Measurements from ENCODE around the gene ENTPD6. TPM values are rescaled to one million over a fixed set of nuclear protein-coding genes. Genes with fewer than 3 reads are reported as not detected.
"Not testable (repeated sequence)": the region's sequence is repeated elsewhere in the genome, so short reads cannot be mapped to it uniquely, and the experiment has no call there.

ENTPD6 gene
- total RNA-seq, 2 experiments from 2014 or later, result 47.7 to 48.2 TPM

GRCh38 chr20:25173886-25174308, 21.6 kb upstream of the ENTPD6 start:
- no peaks in the 10 kb centered on the region for H3K9me3 Mint-ChIP-seq
- H3K27ac Mint-ChIP-seq, result no peak overlapping the region
- ChIA-PET CTCF (no interaction called here), POLR2A (no interaction called here)
- H3K36me3 Mint-ChIP-seq (ENCODE audit: low read depth), result no peaks in the 10 kb centered on the region
- H3K27me3 Mint-ChIP-seq, result peaks cover 3% of the 10 kb centered on the region
- H3K4me1 Mint-ChIP-seq, result no peaks in the 10 kb centered on the region
- H3K4me3 Mint-ChIP-seq, result no peak overlapping the region
- no peak for DNase-seq

- no peak overlapping the region for H3K4me3 Mint-ChIP-seq
- H3K4me1 Mint-ChIP-seq, result no peaks in the 10 kb centered on the region
- H3K27ac Mint-ChIP-seq, result no peak overlapping the region
- no peaks in the 10 kb centered on the region for H3K36me3 Mint-ChIP-seq (ENCODE audit: low read depth)
- no peaks in the 10 kb centered on the region for H3K9me3 Mint-ChIP-seq
- ChIA-PET CTCF (interaction anchor here (0.6 kb wide), 1 partner anchor 140 kb away, joined by 3 read pairs; no protein-coding TSS in a partner anchor), POLR2A (no interaction called here)
- no peak for DNase-seq
- peaks cover 9% of the 10 kb centered on the region for H3K27me3 Mint-ChIP-seq
These were observed 19.3 kb upstream of the ENTPD6 start for GRCh38 chr20:25176184-25176583.

GRCh38 chr20:25177890-25178321, 17.6 kb upstream of the ENTPD6 start:
- no peak overlapping the region for H3K27ac Mint-ChIP-seq
- POLR2A ChIA-PET, result no interaction called here
- no peaks in the 10 kb centered on the region for H3K9me3 Mint-ChIP-seq
- H3K4me3 Mint-ChIP-seq, result no peak overlapping the region
- H3K36me3 Mint-ChIP-seq (ENCODE audit: low read depth), result peaks cover 2% of the 10 kb centered on the region
- no peaks in the 10 kb centered on the region for H3K4me1 Mint-ChIP-seq
- CTCF ChIA-PET, result interaction anchor here (0.7 to 2.5 kb wide), 6 partner anchors 10 to 247 kb away, joined by 3 to 8 read pairs (median 4); no protein-coding TSS in a partner anchor
- H3K27me3 Mint-ChIP-seq, result peaks cover 19% of the 10 kb centered on the region
- DNase-seq, result no peak

GRCh38 chr20:25178563-25179438, 16.7 kb upstream of the ENTPD6 start:
- ChIA-PET CTCF (interaction anchor here (0.7 to 2.5 kb wide), 9 partner anchors 10 to 248 kb away, joined by 3 to 8 read pairs (median 4); no protein-coding TSS in a partner anchor), POLR2A (interaction anchor here (0.7 kb wide), 1 partner anchor 69 kb away, joined by 3 read pairs; the partner anchor contains the start of gene PYGB)
- Mint-ChIP-seq H3K9me3 (peaks cover 6% of the 10 kb centered on the region), H3K27me3 (peaks cover 28% of the 10 kb centered on the region), H3K27ac (no peak overlapping the region), H3K4me1 (no peaks in the 10 kb centered on the region), H3K4me3 (no peak overlapping the region), H3K36me3 (ENCODE audit: low read depth) (peaks cover 8% of the 10 kb centered on the region)
- no peak for DNase-seq

- POLR2A ChIA-PET, result interaction anchor here (0.7 kb wide), 1 partner anchor 68 kb away, joined by 3 read pairs; the partner anchor contains the start of gene PYGB
- CTCF ChIA-PET, result interaction anchor here (1.3 to 2.5 kb wide), 4 partner anchors 120 to 224 kb away, joined by 3 to 8 read pairs (median 5); no protein-coding TSS in a partner anchor
- peaks cover 35% of the 10 kb centered on the region for H3K27me3 Mint-ChIP-seq
- H3K4me3 Mint-ChIP-seq, result no peak overlapping the region
- peaks cover 12% of the 10 kb centered on the region for H3K36me3 Mint-ChIP-seq (ENCODE audit: low read depth)
- H3K27ac Mint-ChIP-seq, result no peak overlapping the region
- H3K4me1 Mint-ChIP-seq, result no peaks in the 10 kb centered on the region
- H3K9me3 Mint-ChIP-seq, result peaks cover 9% of the 10 kb centered on the region
- DNase-seq, result no peak
These were observed 15.9 kb upstream of the ENTPD6 start for GRCh38 chr20:25179439-25180089.

- H3K27ac Mint-ChIP-seq, POLR2A ChIA-PET, H3K9me3 Mint-ChIP-seq, H3K4me3 Mint-ChIP-seq, H3K4me1 Mint-ChIP-seq, DNase-seq, CTCF ChIA-PET: not testable (repeated sequence)
- Mint-ChIP-seq H3K36me3 (ENCODE audit: low read depth) (peaks cover 12% of the 10 kb centered on the region), H3K27me3 (peaks cover 67% of the 10 kb centered on the region)
These were observed 11.1 kb upstream of the ENTPD6 start for GRCh38 chr20:25184391-25184790.

GRCh38 chr20:25187220-25187619, 8.3 kb upstream of the ENTPD6 start:
- Mint-ChIP-seq H3K27me3 (peaks cover 53% of the 10 kb centered on the region), H3K27ac (no peak overlapping the region), H3K36me3 (ENCODE audit: low read depth) (peaks cover 12% of the 10 kb centered on the region), H3K4me1 (no peaks in the 10 kb centered on the region), H3K4me3 (no peak overlapping the region), H3K9me3 (peaks cover 9% of the 10 kb centered on the region)
- ChIA-PET CTCF (interaction anchor here (1.0 kb wide), 1 partner anchor 193 kb away, joined by 3 read pairs; no protein-coding TSS in a partner anchor), POLR2A (no interaction called here)
- no peak for DNase-seq

GRCh38 chr20:25187635-25188034, 7.9 kb upstream of the ENTPD6 start:
- no peak overlapping the region for H3K4me3 Mint-ChIP-seq
- no peak overlapping the region for H3K27ac Mint-ChIP-seq
- H3K36me3 Mint-ChIP-seq (ENCODE audit: low read depth), result peaks cover 10% of the 10 kb centered on the region
- ChIA-PET CTCF (interaction anchor here (1.1 kb wide), 1 partner anchor 9 kb away, joined by 3 read pairs; no protein-coding TSS in a partner anchor), POLR2A (no interaction called here)
- DNase-seq, result no peak
- H3K4me1 Mint-ChIP-seq, result no peaks in the 10 kb centered on the region
- H3K9me3 Mint-ChIP-seq, result peaks cover 9% of the 10 kb centered on the region
- H3K27me3 Mint-ChIP-seq, result peaks cover 49% of the 10 kb centered on the region

- CTCF ChIA-PET, result interaction anchor here (1.1 kb wide), 1 partner anchor 10 kb away, joined by 3 read pairs; no protein-coding TSS in a partner anchor
- H3K27me3 Mint-ChIP-seq, result peaks cover 45% of the 10 kb centered on the region
- H3K4me1 Mint-ChIP-seq, result no peaks in the 10 kb centered on the region
- peaks cover 9% of the 10 kb centered on the region for H3K9me3 Mint-ChIP-seq
- no peak overlapping the region for H3K27ac Mint-ChIP-seq
- POLR2A ChIA-PET, result no interaction called here
- no peak overlapping the region for H3K4me3 Mint-ChIP-seq
- no peak for DNase-seq
- H3K36me3 Mint-ChIP-seq (ENCODE audit: low read depth), result peaks cover 10% of the 10 kb centered on the region
These were observed 7.3 kb upstream of the ENTPD6 start for GRCh38 chr20:25188218-25188617.

GRCh38 chr20:25191051-25191450, 4.5 kb upstream of the ENTPD6 start:
- POLR2A ChIA-PET, result no interaction called here
- no peak for DNase-seq
- CTCF ChIA-PET, result no interaction called here
- peaks cover 19% of the 10 kb centered on the region for H3K27me3 Mint-ChIP-seq
- H3K27ac Mint-ChIP-seq, result no peak overlapping the region
- no peaks in the 10 kb centered on the region for H3K9me3 Mint-ChIP-seq
- no peaks in the 10 kb centered on the region for H3K36me3 Mint-ChIP-seq (ENCODE audit: low read depth)
- no peak overlapping the region for H3K4me3 Mint-ChIP-seq
- H3K4me1 Mint-ChIP-seq, result peaks cover 6% of the 10 kb centered on the region

GRCh38 chr20:25191689-25192088, 3.8 kb upstream of the ENTPD6 start:
- ChIA-PET CTCF (no interaction called here), POLR2A (no interaction called here)
- DNase-seq, result no peak
- Mint-ChIP-seq H3K4me3 (no peak overlapping the region), H3K27me3 (peaks cover 17% of the 10 kb centered on the region), H3K9me3 (no peaks in the 10 kb centered on the region), H3K27ac (no peak overlapping the region), H3K4me1 (peaks cover 12% of the 10 kb centered on the region), H3K36me3 (ENCODE audit: low read depth) (peaks cover 2% of the 10 kb centered on the region)

GRCh38 chr20:25193843-25194242, 1.7 kb upstream of the ENTPD6 start:
- peaks cover 2% of the 10 kb centered on the region for H3K36me3 Mint-ChIP-seq (ENCODE audit: low read depth)
- POLR2A ChIA-PET, result interaction anchor here (2.9 to 4.0 kb wide), 2 partner anchors 54 to 137 kb away, joined by 14 to 22 read pairs; partner anchors contain the start of genes ACSS1 and PYGB

More at GRCh38 chr20:25193843-25194242, 1.7 kb upstream of the ENTPD6 start:
- Mint-ChIP-seq H3K27ac (no peak overlapping the region), H3K27me3 (peaks cover 2% of the 10 kb centered on the region), H3K4me1 (peaks cover 26% of the 10 kb centered on the region), H3K9me3 (no peaks in the 10 kb centered on the region), H3K4me3 (no peak overlapping the region)
- no peak for DNase-seq
- CTCF ChIA-PET, result no interaction called here
